ENCODE measurements around the gene PLCB3. TPM values are rescaled to one million over a fixed set of nuclear protein-coding genes. Genes with fewer than 3 reads are reported as not detected.

PLCB3 gene
- total and polyA plus RNA-seq, 2 experiments from 2014 or later: 10.6 to 24.7 TPM

- Histone ChIP-seq H3K4me1 (ENCODE audit: low read depth) (peaks cover 2% of the 10 kb centered on the region), H3K4me3 (no peak overlapping the region), H3K36me3 (peaks cover 40% of the 10 kb centered on the region), H3K27me3 (no peaks in the 10 kb centered on the region), H3K9me3 (ENCODE audit: low read depth) (no peaks in the 10 kb centered on the region), H3K27ac (peak overlapping the region; percentile 25)
- peak; percentile 92 to 98 for DNase-seq (ENCODE audit: low read depth in 1 of 2, low spot score in 1 of 2)
- TF ChIP-seq CTCF (IDR thresholded peaks at IDR 0.05; ENCODE audit: low read depth, low read length): peak; percentile 78
These were observed 46.8 kb upstream of the PLCB3 start for GRCh38 chr11:64204464-64204989.

- peaks cover 23% of the 10 kb centered on the region for H3K36me3 ChIP-seq
These were observed 44.7 kb upstream of the PLCB3 start, which contains the start of gene FERMT3 for GRCh38 chr11:64206457-64207255. FERMT3 (plus strand) TSS chr11:64206721; CDS start chr11:64207365, 644 bp downstream.

DNA sequence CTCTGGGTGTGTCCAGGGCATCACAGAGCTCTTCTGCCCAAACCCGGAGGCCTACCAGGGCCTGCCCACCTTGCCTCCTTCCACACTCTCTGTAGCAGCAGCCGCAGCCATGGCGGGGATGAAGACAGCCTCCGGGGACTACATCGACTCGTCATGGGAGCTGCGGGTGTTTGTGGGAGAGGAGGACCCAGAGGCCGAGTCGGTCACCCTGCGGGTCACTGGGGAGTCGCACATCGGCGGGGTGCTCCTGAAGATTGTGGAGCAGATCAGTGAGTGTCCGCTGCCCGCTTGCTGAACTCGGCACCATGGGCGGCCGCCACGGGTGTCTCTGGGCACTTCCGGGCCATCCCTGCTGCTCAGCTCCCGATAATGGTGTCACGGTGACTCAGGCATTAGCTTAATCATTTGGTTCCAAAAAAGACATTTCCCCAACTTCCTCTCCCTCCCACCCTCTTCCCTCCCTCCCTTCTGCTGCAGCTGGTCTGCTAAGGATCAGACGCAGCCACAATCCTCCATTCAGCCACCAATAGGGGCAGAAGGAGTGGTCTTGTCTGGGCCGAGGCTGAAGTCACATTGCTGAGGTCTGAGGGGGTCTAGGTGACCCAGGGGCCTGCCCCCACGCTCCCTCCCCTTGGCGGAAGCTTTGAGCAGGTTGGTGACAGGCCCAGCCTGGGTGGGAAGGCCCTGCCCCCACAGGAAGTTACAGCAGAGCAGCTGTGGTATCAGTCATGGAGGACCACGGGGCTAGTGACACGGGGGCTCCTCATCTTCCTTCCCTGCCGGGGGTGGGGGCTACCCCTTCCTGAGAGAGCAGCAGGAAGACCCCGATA is 43.9 kb upstream of the PLCB3 start:
- H3K27ac ChIP-seq: peak overlapping the region; percentile 17
- TF ChIP-seq CTCF (IDR thresholded peaks at IDR 0.05; ENCODE audit: low read depth, low read length): no peak
- H3K27me3 ChIP-seq: no peaks in the 10 kb centered on the region
- no peak overlapping the region for H3K4me3 ChIP-seq
- no peaks in the 10 kb centered on the region for H3K9me3 ChIP-seq (ENCODE audit: low read depth)
- peak in 1 of 2 donors; percentile 84 for DNase-seq (ENCODE audit: low read depth in 1 of 2, low spot score in 1 of 2)
- peaks cover 2% of the 10 kb centered on the region for H3K4me1 ChIP-seq (ENCODE audit: low read depth)
- peaks cover 18% of the 10 kb centered on the region for H3K36me3 ChIP-seq

More at GRCh38 chr11:64206457-64207255, 44.7 kb upstream of the PLCB3 start, which contains the start of gene FERMT3:
- Histone ChIP-seq H3K27me3 (no peaks in the 10 kb centered on the region), H3K9me3 (ENCODE audit: low read depth) (no peaks in the 10 kb centered on the region), H3K4me1 (ENCODE audit: low read depth) (peaks cover 2% of the 10 kb centered on the region), H3K4me3 (no peak within 1 kb of the TSS), H3K27ac (peak within 1 kb of the TSS; percentile 30)
- no peak for DNase-seq (ENCODE audit: low read depth in 1 of 2, low spot score in 1 of 2)
- TF ChIP-seq CTCF (IDR thresholded peaks at IDR 0.05; ENCODE audit: low read depth, low read length): no peak

DNA sequence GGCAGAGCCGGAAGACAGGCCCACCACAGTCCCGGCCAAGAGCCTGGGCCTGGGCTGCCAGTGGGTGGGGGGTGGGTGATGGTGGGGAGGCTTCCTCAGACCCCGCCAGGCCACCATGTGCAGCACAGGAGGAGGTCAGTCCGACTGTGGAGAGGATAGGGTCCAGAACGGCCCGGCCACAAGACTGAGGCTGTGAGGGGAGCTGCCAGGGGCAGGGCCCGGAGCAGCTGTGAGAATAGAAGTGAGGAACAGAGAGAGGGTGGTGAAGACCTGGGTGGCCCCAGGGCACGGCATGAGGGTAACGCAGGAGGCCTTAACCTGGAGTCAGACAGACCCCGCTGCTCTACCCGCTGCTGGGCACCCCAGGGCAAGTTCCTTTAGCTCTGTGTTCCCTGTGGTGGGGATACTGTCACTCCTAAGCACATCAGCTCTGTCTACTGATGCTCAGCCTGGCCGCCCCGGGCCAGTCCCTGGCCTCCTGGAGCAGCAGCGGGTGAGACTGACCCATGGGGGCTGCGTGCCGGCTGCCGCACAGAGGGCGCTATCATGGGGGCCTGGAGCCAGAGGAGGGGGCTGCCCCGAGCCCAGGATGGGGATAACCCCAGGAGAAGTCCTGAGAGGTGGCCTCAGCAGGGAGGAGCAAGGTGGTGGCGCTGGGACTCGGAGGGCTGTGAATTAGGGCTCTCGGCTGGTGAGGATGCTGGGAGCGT is 43.1 kb upstream of the PLCB3 start:
- Histone ChIP-seq H3K4me3 (no peak overlapping the region), H3K27me3 (no peaks in the 10 kb centered on the region), H3K27ac (no peak overlapping the region), H3K9me3 (ENCODE audit: low read depth) (no peaks in the 10 kb centered on the region), H3K36me3 (peaks cover 10% of the 10 kb centered on the region), H3K4me1 (ENCODE audit: low read depth) (peaks cover 2% of the 10 kb centered on the region)
- no peak for DNase-seq (ENCODE audit: low read depth in 1 of 2, low spot score in 1 of 2)
- no peak for TF ChIP-seq CTCF (IDR thresholded peaks at IDR 0.05; ENCODE audit: low read depth, low read length)

Measured in cardiac muscle cell (in vitro differentiated cells and primary cell).